ENCODE measurements around the gene HNRNPH3.

DNA sequence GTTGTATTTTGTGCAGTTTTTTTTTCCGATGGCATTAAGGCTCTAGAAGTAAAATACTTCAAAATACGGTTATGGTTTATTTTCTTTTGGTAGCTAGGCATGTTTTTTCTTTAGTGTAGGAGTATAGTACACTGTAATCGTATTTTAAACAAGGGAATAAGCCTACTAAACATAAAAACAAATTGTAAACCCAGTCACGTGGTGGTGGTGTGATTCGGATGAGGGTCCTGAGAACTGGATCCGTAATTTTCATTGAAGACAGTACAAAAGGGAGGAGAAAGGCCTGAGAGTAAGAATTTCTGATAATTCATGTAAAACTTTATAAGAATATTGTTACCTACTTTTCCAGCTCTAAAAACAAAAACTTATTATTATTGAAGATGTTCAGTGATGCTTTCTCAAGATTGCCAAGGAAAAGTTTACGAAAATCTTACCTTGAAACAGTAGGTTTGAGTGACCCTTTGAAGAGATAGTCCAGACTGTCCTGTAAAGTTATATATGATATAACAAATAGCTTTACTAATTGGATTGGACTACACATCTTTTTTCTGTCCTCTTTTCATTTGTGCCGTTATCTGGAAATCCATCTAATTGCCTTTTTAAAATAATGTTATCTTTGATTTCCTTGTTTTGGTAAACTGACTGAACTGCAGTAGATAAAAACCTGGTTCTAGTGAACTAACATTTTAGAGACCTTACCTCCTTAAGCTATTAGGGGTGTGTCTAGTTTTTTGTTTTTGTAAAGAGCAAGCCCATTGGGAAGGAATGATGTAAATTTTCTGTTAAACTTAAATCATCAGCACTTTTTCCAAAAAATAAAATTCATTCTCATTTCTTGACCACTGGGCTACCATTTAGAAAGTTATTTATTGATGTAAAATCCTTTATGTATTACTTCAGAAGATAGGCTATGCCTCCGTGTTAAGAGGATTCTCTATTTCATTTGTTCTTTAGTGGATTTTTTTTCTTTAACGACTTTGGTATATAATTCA, 1.9 kb downstream of the HNRNPH3 start:
- TF ChIP-seq, protein P1, sequence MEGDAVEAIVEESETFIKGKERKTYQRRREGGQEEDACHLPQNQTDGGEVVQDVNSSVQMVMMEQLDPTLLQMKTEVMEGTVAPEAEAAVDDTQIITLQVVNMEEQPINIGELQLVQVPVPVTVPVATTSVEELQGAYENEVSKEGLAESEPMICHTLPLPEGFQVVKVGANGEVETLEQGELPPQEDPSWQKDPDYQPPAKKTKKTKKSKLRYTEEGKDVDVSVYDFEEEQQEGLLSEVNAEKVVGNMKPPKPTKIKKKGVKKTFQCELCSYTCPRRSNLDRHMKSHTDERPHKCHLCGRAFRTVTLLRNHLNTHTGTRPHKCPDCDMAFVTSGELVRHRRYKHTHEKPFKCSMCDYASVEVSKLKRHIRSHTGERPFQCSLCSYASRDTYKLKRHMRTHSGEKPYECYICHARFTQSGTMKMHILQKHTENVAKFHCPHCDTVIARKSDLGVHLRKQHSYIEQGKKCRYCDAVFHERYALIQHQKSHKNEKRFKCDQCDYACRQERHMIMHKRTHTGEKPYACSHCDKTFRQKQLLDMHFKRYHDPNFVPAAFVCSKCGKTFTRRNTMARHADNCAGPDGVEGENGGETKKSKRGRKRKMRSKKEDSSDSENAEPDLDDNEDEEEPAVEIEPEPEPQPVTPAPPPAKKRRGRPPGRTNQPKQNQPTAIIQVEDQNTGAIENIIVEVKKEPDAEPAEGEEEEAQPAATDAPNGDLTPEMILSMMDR (IDR thresholded peaks at IDR 0.05): no peak
- TF ChIP-seq POLR2A (IDR thresholded peaks at IDR 0.05): no peak

All from thyroid gland (tissue), 4 donors.